GM19351 (cell line): ENCODE measurements around the gene SDHAF3.
"Not testable (repeated sequence)": the region's sequence is repeated elsewhere in the genome, so short reads cannot be mapped to it uniquely, and the experiment has no call there.

ENCODE experiments used
- ATAC-seq: cut with Tn5 transposase; IDR thresholded peaks from one replicate; pipeline ENCODE4 v1.9.1; 2021; ENCODE audit warnings: mild to moderate bottlenecking, moderate library complexity; ENCODE audit not compliant: unreplicated experiment

SDHAF3 gene

GRCh38 chr7:97117372-97118188, at the start of gene SDHAF3:
Gene SDHAF3, plus strand, starts transcription at chr7:97117698. Its CDS starts 26 bp downstream, at chr7:97117724.
- peak; percentile 91 for ATAC-seq

GRCh38 chr7:97072025-97072424, 45.5 kb upstream of the SDHAF3 start:
- not testable (repeated sequence) for ATAC-seq

- no peak for ATAC-seq
Observed at GRCh38 chr7:97075928-97076327, 41.6 kb upstream of the SDHAF3 start.

- ATAC-seq: peak; percentile 80
Observed at GRCh38 chr7:97078023-97078969, 39.2 kb upstream of the SDHAF3 start.

- no peak for ATAC-seq
Observed at GRCh38 chr7:97079300-97079699, 38.2 kb upstream of the SDHAF3 start.

GRCh38 chr7:97081521-97082300, 35.8 kb upstream of the SDHAF3 start:
- no peak for ATAC-seq

GRCh38 chr7:97088364-97088763, 29.1 kb upstream of the SDHAF3 start:
- ATAC-seq: no peak

GRCh38 chr7:97089771-97090170, 27.7 kb upstream of the SDHAF3 start:
- ATAC-seq: no peak

- no peak for ATAC-seq
Observed at GRCh38 chr7:97090761-97091353, 26.6 kb upstream of the SDHAF3 start.

GRCh38 chr7:97094284-97094930, 23.1 kb upstream of the SDHAF3 start:
- no peak for ATAC-seq

- ATAC-seq: no peak
Observed at GRCh38 chr7:97096037-97096436, 21.5 kb upstream of the SDHAF3 start.

GRCh38 chr7:97096661-97097060, 20.8 kb upstream of the SDHAF3 start:
- no peak for ATAC-seq

GRCh38 chr7:97104719-97105238, 12.7 kb upstream of the SDHAF3 start:
- ATAC-seq: peak; percentile 99

- ATAC-seq: no peak
Observed at GRCh38 chr7:97107192-97107800, 10.2 kb upstream of the SDHAF3 start.

GRCh38 chr7:97116308-97116707, 1.2 kb upstream of the SDHAF3 start:
- no peak for ATAC-seq

- ATAC-seq: no peak
Observed at GRCh38 chr7:97117035-97117371, 495 bp upstream of the SDHAF3 start.

- no peak for ATAC-seq
Observed at GRCh38 chr7:97118306-97118917, 914 bp downstream of the SDHAF3 start.

GRCh38 chr7:97119747-97120146, 2.2 kb downstream of the SDHAF3 start:
- ATAC-seq: no peak
